Panc1 (cell line): ENCODE results near the gene BAIAP2. TPM values are rescaled to one million over a fixed set of nuclear protein-coding genes. Genes with fewer than 3 reads are reported as not detected.

Source experiments
- ATAC-seq: fragments of 200-7000 bp; cut with Tn5 transposase; 2 replicates; pipeline ENCODE4 v1.9.1; 2020; ENCODE audit warnings: mild to moderate bottlenecking, moderate library complexity
- BruUV-seq: library from RNA; stranded (reverse); fragments of 400-500 nt; replicated peaks from 2 replicates; lab custom pipeline; 2021; lab: Mats Ljungman, UMichigan
- CTCF ChIA-PET: fragments of 300-600 bp; sonication (Branson Sonifier 250); formaldehyde crosslinking; loops from one replicate; lab custom pipeline; 2022; ENCODE audit warnings: antibody characterized with exemption; lab: Charles Lee
- POLR2A ChIA-PET: fragments of 300-600 bp; sonication (Branson Sonifier 250); formaldehyde crosslinking; loops from one replicate; lab custom pipeline; 2022; ENCODE audit warnings: antibody characterized with exemption; lab: Charles Lee
- DNase-seq: peaks from one replicate; pipeline ENCODE4 v3.0.0-alpha.2; 2010; ENCODE audit warnings: low read depth, low spot score
- H3K27ac ChIP-seq: 2 replicates; pipeline ENCODE4 v1.5.1; 2011; ENCODE audit warnings: mild to moderate bottlenecking, low read length, inconsistent platforms
- H3K27me3 ChIP-seq: fragments of 200-500 bp; sonication (Bioruptor generic); 2 replicates; pipeline ENCODE4 v1.6.0; 2014; ENCODE audit warnings: low read length, inconsistent platforms; ENCODE audit not compliant: control insufficient read depth, insufficient read depth
- H3K36me3 ChIP-seq: fragments of 200-500 bp; sonication (Bioruptor generic); 2 replicates; pipeline ENCODE4 v1.5.1; 2014; ENCODE audit warnings: inconsistent platforms, mild to moderate bottlenecking, low read length, moderate library complexity; ENCODE audit not compliant: control insufficient read depth, insufficient read depth
- H3K4me1 ChIP-seq: 2 replicates; pipeline ENCODE4 v1.5.1; 2011; ENCODE audit warnings: inconsistent platforms, mild to moderate bottlenecking, low read length, moderate library complexity; ENCODE audit not compliant: control insufficient read depth, insufficient read depth
- H3K4me3 ChIP-seq, 2 experiments: 2 replicates each; pipeline ENCODE4 v1.5.1; 2011 to 2012; ENCODE audit warnings: low read depth in 2 of 2, low read length in 2 of 2, mild to moderate bottlenecking in 2 of 2, inconsistent platforms in 1 of 2, moderate library complexity in 1 of 2
- H3K9me3 ChIP-seq: fragments of 200-500 bp; sonication (Bioruptor generic); 2 replicates; pipeline ENCODE4 v1.5.1; 2014; ENCODE audit warnings: low read depth, mild to moderate bottlenecking, inconsistent platforms, low read length, moderate library complexity; ENCODE audit not compliant: control insufficient read depth, insufficient read depth
- POLR2AphosphoS5 ChIP-seq: IDR thresholded peaks from 2 replicates; pipeline ENCODE4 v1.6.1; 2012; ENCODE audit warnings: mild to moderate bottlenecking, low read depth, low read length, moderate library complexity
- SIN3A ChIP-seq: IDR thresholded peaks from 2 replicates; pipeline ENCODE4 v1.6.1; 2012; ENCODE audit warnings: low read depth, mild to moderate bottlenecking, low read length, moderate library complexity, borderline replicate concordance; ENCODE audit not compliant: insufficient read depth
- TCF7L2 ChIP-seq: IDR thresholded peaks from 2 replicates; pipeline ENCODE4 v1.6.1; 2011; ENCODE audit warnings: mild to moderate bottlenecking, low read depth, low read length, inconsistent platforms
- in situ Hi-C: cut with HindIII; loops from 2 replicates; pipeline ENCODE4 v1.10.0; 2016; ENCODE audit warnings: low sequenced_read_pairs, low pct_unique_long_range_greater_than_20kb
- intact Hi-C: fragments of 100-400 bp; cut with micrococcal nuclease; formaldehyde crosslinking; loops from one replicate; pipeline ENCODE4 v1.10.0; 2022; ENCODE audit not compliant: unreplicated experiment
- total RNA-seq: library from RNA; stranded (reverse); gene quantifications from one replicate; pipeline ENCODE4 v1.2.1, GENCODE V29; 2021; ENCODE audit not compliant: unreplicated experiment
- TF ChIP-seq, protein P1 (sequence below): fragments of 450-650 bp; IDR thresholded peaks from 2 replicates; pipeline ENCODE4 v1.5.1; 2017; ENCODE audit warnings: mild to moderate bottlenecking
- TF ChIP-seq, protein P2 (sequence below), 2 experiments: IDR thresholded peaks; 2 replicates each; pipeline ENCODE4 v1.6.1; 2011 to 2012; ENCODE audit warnings: low read depth in 2 of 2, control low read depth in 1 of 2, low read length in 1 of 2, mild to moderate bottlenecking in 1 of 2, moderate library complexity in 1 of 2; ENCODE audit not compliant: insufficient read depth in 1 of 2

Gene BAIAP2
- total RNA-seq, 1 experiment from 2014 or later = 125 TPM

DNA sequence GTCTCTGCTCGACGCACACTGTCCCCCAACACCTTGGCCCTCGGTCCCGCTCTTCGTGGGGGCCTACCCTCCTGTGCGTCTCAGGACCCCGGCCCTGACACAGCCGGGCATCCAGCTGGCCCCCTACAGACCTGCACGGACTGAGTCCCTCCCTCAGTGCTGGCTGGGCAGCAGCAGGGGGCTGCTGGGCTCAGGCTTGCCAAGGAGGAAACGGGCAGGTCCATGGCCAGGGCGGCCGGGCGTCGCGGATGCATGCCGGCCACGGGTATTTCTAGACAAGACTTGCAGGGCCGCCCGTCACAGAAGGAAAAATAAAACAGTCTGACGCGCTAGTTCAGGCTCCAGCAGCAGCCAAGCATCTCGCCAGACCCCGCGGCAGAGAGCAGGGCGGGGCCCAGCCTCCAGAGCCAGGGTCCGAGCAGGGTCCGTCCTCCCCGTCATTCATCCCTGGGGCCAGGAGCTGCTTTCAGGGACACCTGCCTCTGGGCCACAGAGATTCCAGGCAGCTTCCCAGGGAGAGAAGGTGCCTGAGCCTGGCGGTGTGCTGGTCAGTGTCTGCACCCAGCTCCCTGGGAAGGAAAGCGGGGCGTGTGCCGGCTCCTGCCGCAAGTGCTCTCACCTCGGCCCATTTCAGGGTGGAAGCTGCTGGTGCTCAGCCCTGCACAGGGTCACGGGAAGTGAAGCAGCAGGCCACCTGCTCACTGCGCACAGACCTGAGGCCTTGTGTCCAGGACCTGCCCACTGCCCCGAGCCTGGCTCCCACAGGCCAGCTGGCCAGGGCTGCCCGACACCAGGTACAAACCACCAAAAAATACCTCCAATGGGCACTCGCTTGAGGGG lies 123.1 kb downstream of the BAIAP2 start:
- Histone ChIP-seq H3K4me3 (no peak overlapping the region), H3K36me3 (no peaks in the 10 kb centered on the region), H3K4me1 (no peaks in the 10 kb centered on the region), H3K9me3 (no peaks in the 10 kb centered on the region), H3K27ac (no peak overlapping the region), H3K27me3 (no peaks in the 10 kb centered on the region)
- no TSS peak for BruUV-seq
- DNase-seq (no peak), ATAC-seq (no peak; the same call in 1 of the 2 replicates)
- ChIA-PET POLR2A (no interaction called here), CTCF (interaction anchor here (0.6 kb wide), 1 partner anchor 39 kb away, joined by 3 read pairs; no protein-coding TSS in a partner anchor)
- intact Hi-C loops (no loop called here), in situ Hi-C loops (no loop called here)
- TF ChIP-seq TCF7L2 (no peak), SIN3A (no peak), POLR2AphosphoS5 (no peak)
- TF ChIP-seq, protein P1, sequence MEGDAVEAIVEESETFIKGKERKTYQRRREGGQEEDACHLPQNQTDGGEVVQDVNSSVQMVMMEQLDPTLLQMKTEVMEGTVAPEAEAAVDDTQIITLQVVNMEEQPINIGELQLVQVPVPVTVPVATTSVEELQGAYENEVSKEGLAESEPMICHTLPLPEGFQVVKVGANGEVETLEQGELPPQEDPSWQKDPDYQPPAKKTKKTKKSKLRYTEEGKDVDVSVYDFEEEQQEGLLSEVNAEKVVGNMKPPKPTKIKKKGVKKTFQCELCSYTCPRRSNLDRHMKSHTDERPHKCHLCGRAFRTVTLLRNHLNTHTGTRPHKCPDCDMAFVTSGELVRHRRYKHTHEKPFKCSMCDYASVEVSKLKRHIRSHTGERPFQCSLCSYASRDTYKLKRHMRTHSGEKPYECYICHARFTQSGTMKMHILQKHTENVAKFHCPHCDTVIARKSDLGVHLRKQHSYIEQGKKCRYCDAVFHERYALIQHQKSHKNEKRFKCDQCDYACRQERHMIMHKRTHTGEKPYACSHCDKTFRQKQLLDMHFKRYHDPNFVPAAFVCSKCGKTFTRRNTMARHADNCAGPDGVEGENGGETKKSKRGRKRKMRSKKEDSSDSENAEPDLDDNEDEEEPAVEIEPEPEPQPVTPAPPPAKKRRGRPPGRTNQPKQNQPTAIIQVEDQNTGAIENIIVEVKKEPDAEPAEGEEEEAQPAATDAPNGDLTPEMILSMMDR = no peak
- TF ChIP-seq, protein P2, sequence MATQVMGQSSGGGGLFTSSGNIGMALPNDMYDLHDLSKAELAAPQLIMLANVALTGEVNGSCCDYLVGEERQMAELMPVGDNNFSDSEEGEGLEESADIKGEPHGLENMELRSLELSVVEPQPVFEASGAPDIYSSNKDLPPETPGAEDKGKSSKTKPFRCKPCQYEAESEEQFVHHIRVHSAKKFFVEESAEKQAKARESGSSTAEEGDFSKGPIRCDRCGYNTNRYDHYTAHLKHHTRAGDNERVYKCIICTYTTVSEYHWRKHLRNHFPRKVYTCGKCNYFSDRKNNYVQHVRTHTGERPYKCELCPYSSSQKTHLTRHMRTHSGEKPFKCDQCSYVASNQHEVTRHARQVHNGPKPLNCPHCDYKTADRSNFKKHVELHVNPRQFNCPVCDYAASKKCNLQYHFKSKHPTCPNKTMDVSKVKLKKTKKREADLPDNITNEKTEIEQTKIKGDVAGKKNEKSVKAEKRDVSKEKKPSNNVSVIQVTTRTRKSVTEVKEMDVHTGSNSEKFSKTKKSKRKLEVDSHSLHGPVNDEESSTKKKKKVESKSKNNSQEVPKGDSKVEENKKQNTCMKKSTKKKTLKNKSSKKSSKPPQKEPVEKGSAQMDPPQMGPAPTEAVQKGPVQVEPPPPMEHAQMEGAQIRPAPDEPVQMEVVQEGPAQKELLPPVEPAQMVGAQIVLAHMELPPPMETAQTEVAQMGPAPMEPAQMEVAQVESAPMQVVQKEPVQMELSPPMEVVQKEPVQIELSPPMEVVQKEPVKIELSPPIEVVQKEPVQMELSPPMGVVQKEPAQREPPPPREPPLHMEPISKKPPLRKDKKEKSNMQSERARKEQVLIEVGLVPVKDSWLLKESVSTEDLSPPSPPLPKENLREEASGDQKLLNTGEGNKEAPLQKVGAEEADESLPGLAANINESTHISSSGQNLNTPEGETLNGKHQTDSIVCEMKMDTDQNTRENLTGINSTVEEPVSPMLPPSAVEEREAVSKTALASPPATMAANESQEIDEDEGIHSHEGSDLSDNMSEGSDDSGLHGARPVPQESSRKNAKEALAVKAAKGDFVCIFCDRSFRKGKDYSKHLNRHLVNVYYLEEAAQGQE (IDR thresholded peaks at IDR 0.05; ENCODE audit: insufficient read depth in 1 of 2, low read depth in 2 of 2, low read length in 1 of 2) = no peak

DNA sequence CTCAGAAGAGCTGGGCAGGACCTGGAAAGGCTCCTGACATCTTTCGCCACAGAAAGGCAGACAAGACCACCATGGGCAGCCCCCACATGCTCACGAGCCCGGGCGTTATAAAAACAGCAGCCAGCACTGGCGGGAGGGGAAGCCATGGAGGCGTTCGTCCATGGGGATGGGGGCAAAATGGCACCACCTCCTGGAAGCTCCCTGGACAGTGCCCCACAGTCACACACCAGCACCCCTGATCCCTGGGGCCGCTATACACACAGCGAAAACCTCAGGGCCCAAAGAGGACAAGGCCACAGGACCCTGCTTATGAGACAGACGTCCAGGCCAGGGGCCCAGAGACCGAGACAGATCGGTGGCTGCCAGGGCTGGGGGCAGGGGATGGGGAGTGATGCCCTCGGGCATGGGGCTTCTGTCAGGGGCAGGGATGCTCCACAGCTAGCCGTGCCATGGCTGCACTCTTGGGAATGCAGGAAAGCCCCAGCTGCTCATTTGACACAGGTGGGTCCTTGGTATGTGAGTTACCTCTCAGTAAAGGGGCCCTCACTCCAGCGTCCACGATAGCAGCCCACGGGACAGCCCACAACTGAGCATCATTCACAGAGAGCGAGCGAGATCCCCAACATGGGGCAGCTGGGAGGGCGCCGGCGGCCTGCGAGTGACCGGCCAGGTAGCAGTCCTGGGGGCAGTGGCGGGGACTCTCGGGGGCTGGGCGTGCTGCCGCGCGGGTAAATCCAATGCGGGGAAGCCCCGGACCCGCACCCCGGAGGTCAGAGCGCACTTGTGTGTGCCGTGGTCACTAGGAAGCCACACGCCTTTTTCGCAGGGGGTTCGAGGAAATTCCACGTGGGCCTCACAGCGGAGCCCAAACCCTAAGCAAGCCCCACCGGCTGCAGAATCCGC lies 124.0 kb downstream of the BAIAP2 start:
- H3K27ac ChIP-seq = no peak overlapping the region
- no peaks in the 10 kb centered on the region for H3K27me3 ChIP-seq
- in situ Hi-C loops (no loop called here), intact Hi-C loops (no loop called here)
- H3K36me3 ChIP-seq = no peaks in the 10 kb centered on the region
- ATAC-seq = no peak
- no peaks in the 10 kb centered on the region for H3K9me3 ChIP-seq
- no peak overlapping the region for H3K4me3 ChIP-seq
- DNase-seq = no peak
- POLR2A ChIA-PET = no interaction called here
- no peaks in the 10 kb centered on the region for H3K4me1 ChIP-seq
- no TSS peak for BruUV-seq
- no peak for TF ChIP-seq TCF7L2
- TF ChIP-seq, protein P2 (IDR thresholded peaks at IDR 0.05; ENCODE audit: insufficient read depth in 1 of 2, low read depth in 2 of 2, low read length in 1 of 2) = no peak
- CTCF ChIA-PET = no interaction called here
